ENCODE results near the gene CAPNS1.

CAPNS1 gene

GRCh38 chr19:36114721-36115452, 25.0 kb upstream of the CAPNS1 start, which contains the start of gene POLR2I:
TSS of gene POLR2I (minus strand) at chr19:36114875. CDS start at chr19:36114856, 19 bp downstream.
- peak; percentile 100 for DNase-seq (ENCODE audit: extremely low read depth, low read depth)
- no peak for TF ChIP-seq CTCF (IDR thresholded peaks at IDR 0.05; ENCODE audit: low read depth, low read length)

GRCh38 chr19:36115453-36116343, 24.2 kb upstream of the CAPNS1 start, which contains the start of gene TBCB:
TSS of gene TBCB (plus strand) at chr19:36115468. CDS start at chr19:36115561, 93 bp downstream.
- TF ChIP-seq CTCF (IDR thresholded peaks at IDR 0.05; ENCODE audit: low read depth, low read length), result no peak
- no peak for DNase-seq (ENCODE audit: extremely low read depth, low read depth)

- no peak for TF ChIP-seq CTCF (IDR thresholded peaks at IDR 0.05; ENCODE audit: low read depth, low read length)
- no peak for DNase-seq (ENCODE audit: extremely low read depth, low read depth)
Observed at GRCh38 chr19:36116344-36116637, 23.6 kb upstream of the CAPNS1 start.

- no peak for DNase-seq (ENCODE audit: extremely low read depth, low read depth)
- TF ChIP-seq CTCF (IDR thresholded peaks at IDR 0.05; ENCODE audit: low read depth, low read length), result no peak
Observed at GRCh38 chr19:36120092-36120983, 19.5 kb upstream of the CAPNS1 start.

- no peak for DNase-seq (ENCODE audit: extremely low read depth, low read depth)
- TF ChIP-seq CTCF (IDR thresholded peaks at IDR 0.05; ENCODE audit: low read depth, low read length), result no peak
Observed at GRCh38 chr19:36120984-36121358, 18.9 kb upstream of the CAPNS1 start.

GRCh38 chr19:36121486-36122124, 18.3 kb upstream of the CAPNS1 start:
- no peak for TF ChIP-seq CTCF (IDR thresholded peaks at IDR 0.05; ENCODE audit: low read depth, low read length)
- no peak for DNase-seq (ENCODE audit: extremely low read depth, low read depth)

All from AG09319 (cell line).